HG02852 (cell line): Measurements from ENCODE around the gene NSMCE1.
"Not testable (repeated sequence)": the region's sequence is repeated elsewhere in the genome, so short reads cannot be mapped to it uniquely, and the experiment has no call there.

ENCODE experiments used
- ATAC-seq: cut with Tn5 transposase; IDR thresholded peaks from one replicate; pipeline ENCODE4 v1.9.1; 2021; ENCODE audit warnings: mild to moderate bottlenecking, moderate library complexity; ENCODE audit not compliant: unreplicated experiment

Gene NSMCE1

DNA sequence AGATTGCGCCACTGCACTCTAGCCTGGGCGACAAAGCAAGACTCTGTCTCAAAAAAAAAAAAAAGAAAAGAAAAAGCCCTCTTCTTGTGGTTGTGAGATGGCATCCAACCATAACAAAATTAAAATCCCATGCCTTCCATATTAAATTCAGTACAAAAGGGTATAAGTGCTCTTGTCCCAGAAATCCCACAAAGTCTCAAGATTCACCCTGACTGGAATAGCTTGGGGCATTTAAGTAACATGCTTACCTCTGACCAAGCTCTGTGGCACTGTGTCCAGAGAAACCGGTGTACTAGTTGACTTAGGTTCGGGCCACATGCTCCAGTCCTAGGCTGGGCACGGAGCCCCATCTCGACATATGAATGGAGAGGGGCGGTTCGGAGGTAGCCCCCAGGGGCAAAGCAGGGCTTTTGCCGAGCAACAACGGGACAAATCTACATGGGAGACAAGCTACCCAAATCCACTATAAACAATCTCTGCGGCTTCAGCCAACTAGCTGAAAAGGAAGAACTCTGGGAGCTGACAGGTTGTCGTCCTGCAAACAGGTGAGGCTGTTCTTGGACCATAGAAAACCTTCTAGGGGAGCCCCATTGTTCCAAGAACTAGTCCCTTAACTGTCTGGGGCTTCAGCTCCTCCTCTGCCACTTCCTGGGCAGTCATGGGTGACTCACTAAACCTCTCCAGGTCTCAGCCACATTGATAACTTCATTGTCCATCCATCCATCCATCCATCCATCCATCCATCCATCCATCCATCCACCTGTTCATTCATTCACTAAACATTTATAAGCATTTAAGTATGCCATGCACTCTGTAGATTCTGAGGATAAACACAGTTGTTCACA lies 34.9 kb upstream of the NSMCE1 start:
- ATAC-seq, result no peak

GRCh38 chr16:27302126-27302525 lies 33.6 kb upstream of the NSMCE1 start:
- no peak for ATAC-seq

DNA sequence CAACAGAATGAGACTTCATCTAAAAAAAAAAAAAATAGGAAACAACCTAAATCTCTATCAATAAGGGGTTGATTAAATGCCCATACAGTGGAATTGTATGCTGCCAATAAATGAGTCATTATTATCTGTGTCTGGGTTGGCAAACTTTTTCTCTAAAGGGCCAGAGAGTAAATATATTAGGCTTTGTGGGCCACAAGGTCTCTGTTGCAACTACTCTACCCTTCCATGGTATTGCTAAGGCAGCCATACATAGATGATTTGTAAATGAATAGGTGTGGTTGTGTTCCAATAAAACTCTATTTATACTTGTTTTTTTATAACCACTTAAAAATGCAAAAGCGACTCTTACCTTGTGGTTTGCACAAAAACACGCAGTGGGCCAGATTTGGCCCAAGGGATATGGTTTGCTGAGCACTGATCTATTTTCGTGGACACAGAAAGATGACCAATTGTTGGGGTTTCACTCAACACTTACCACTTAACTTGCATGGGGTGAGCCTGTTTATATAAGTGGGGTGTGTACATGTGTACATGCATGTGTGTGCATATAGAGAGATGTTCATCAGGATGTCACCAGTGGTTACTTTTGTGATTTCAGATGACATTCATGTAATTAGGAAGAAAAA lies 32.8 kb upstream of the NSMCE1 start:
- peak; percentile 71 for ATAC-seq

DNA sequence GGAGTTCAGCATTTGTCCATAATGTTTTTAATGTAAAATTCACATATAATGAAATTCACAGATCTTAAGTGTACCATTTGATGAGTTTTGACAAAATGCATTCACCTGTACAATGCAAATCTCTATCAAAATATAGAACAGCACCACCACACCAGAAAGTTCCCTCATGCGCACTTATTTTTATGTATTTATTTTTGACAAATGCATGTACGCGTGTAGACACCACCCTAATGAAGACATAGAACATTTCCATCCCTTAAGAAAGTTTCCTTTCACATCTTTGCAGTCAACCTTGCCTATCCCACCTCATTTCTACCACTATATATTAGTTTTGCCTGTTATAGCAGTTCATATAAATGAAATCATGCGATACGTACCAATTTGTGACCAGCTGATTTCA lies 29.6 kb upstream of the NSMCE1 start:
- ATAC-seq, result no peak

GRCh38 chr16:27293343-27293742 lies 24.8 kb upstream of the NSMCE1 start:
- no peak for ATAC-seq

DNA sequence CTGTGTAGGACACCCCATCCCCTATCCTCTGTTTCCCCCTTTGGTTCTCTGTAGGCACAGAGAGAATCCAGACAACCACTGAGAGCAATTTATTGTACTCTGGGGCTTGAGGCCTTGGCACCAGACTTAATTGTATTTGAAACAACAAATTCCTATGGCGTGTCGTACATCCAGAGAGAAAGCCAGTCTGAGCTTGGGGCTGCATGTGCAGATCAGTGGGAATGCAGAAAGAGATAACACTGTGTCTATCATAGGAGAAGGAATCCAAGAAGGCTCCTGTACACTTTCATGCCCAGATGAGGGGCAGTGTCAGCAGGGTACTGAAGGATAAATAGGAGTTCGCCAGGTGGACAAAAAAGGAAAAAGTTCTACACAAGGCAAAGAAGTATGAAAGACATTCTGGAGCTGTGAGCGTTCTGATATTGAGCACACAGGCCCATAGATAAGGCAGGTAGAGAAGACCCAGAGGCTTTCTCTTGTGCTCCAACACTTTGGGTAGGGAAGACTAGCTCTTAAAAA lies 23.2 kb upstream of the NSMCE1 start:
- no peak for ATAC-seq

- ATAC-seq, result no peak
These were observed 22.5 kb upstream of the NSMCE1 start for GRCh38 chr16:27291106-27291505.

GRCh38 chr16:27290562-27290961 lies 22.0 kb upstream of the NSMCE1 start:
- no peak for ATAC-seq

- ATAC-seq, result no peak
These were observed 21.1 kb upstream of the NSMCE1 start for GRCh38 chr16:27289669-27290068.

DNA sequence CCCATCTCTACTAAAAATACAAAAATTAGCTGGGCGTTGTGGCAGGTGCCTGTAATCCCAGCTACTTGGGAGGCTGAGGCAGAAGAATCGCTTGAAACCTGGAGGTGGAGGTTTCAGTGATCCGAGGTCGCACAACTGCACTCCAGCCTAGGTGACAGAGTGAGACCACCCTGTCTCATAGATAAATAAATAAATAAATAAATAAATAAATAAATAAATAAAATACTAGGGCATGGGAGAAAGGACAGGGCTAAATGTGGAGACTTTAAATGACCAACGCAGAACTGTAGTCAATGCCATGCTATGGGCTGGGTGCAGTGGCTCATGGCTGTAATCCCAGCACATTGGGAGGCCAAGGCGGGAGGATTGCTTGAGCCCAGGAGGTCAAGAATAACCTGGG lies 19.7 kb upstream of the NSMCE1 start:
- not testable (repeated sequence) for ATAC-seq

DNA sequence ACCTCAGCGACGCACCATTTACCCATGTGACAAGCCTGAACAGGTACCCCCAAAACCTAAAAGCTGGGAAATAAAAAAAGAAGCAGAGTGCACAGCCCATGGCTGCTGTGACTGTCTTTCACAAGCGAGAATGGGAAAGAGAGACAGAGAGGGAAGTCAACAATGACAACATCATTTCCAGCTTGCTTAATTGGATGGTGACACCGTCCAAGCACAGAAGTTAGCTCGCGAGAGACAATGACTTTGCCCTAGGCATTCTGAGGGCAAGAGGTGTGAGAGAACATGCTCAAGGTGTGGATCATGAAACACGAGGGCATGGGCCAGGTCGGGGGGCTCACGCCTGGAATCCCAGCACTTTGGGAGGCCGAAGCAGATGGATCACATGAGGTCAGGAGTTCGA lies 19.3 kb upstream of the NSMCE1 start:
- no peak for ATAC-seq

- no peak for ATAC-seq
These were observed 18.7 kb upstream of the NSMCE1 start for GRCh38 chr16:27287051-27287811.

DNA sequence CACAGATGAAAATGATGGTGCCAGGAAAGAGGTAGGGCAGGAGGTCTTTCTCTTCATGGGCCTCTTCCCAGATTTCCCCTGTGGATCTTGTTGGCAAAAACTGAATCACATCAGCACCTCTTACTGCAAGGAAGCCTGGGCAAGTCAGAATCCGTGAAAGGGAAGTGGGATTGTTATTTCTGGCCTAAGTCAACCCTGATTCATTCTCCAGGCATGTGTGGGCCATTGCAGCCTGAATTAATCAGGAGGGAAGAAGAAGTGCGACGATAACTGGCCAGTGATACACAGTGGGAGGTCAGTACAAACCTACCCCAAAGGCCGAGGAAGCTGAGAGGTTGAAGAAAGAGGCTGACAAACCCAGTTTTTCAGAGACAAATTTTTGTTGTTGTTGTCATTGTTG lies 17.9 kb upstream of the NSMCE1 start:
- ATAC-seq, result no peak

GRCh38 chr16:27285676-27286196 lies 17.2 kb upstream of the NSMCE1 start:
- no peak for ATAC-seq

DNA sequence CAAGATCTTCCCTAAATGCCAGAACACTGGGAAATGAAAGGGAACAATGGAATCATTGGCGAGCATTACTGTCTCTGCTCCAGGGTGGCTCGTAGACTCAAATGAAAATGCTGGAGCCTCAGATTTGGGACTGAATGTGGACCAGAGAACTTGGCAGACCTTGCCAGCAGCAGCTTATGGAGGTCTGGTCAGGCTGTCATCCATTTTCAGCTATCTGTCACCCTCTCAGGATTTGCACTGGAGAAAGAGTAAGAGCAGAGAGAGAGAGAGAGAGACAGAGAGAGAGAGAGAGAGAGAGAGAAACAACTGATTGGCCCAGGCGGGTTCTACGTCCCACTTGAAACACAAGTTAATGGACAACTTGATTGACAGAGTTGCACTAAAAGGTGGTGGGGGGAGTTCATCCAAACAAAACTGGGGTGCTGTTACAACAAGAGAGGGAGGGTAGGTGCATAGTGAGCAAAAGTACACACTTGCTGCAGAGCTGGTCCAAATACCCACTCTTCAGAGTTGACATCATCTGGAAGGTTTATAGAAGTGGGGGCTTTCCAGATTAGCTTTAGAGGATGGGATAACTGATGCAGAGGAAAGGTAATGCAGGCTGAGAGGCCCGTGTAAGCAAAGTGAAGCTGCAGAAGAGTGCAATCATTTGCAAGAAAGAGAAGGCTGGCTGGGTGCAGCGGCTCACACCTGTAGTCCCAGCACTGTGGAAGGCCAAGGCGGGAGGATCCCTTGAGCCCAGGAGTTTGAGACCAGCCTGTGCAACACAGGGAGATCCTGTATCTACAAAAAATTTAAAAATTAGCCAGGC lies 16.5 kb upstream of the NSMCE1 start:
- ATAC-seq, result no peak

DNA sequence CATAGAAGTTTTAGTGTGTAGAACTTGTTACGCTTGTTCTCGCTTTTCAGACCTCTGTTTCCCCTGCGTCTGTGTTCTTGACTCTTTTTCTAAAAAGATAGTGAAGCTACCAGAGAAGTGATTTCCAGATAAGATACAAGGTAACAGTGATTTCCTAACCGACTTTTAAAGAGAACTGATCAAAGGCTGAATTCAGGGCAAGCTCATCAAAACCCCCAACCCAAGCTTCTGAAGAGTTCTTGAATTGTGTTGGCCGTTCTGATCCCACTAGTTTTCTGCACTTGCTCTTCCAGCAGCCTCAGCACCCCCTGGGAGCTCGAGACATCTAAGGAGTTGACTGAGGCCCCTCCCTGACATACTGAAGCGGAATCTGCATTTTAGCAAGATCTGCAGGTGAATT lies 12.7 kb upstream of the NSMCE1 start:
- no peak for ATAC-seq

DNA sequence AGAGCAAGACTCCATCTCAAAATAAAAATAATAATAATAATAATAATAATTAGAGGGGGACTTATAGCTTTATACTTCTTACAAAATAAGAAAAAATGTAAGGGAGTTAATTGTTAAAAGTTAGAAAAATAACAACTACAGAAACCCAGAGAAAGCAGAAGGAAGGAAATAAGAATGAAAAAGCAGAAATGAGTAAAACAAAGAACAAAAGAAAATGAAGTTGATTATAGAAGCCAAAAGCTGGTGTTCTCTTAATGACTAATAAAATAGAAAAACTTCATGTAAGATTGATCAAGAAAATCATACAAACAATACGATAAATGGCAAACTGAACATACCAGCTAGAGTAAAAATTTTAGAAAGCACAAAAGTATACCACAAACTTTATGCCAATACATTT lies 6.8 kb upstream of the NSMCE1 start:
- ATAC-seq, result no peak

DNA sequence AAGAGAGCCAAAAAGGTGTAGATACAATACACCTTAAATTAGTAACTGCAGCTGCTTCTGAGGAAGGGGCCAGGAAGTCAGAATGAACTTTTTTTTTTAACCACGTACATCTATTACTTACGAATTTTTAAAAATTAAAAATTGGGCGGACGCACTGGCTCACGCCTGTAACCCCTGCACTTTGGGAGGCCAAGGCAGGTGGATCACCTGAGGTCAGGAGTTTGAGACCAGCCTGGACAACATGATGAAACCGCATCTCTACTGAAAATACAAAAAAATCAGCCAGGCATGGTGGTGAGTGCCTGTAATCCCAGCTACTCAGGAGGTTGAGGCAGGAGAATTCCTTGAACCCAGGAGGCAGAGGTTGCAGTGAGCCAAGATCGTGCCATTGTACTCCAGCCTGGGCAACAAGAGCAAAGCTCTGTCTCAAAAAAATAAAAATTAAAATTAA lies 5.9 kb upstream of the NSMCE1 start:
- ATAC-seq, result not testable (repeated sequence)

GRCh38 chr16:27273670-27274423 lies 5.3 kb upstream of the NSMCE1 start:
- no peak for ATAC-seq

GRCh38 chr16:27273330-27273669 lies 4.7 kb upstream of the NSMCE1 start:
- ATAC-seq, result no peak
